BE2C (cell line): Measurements from ENCODE around the gene FMOD.

Experiments
- DNase-seq: peaks from one replicate; pipeline ENCODE4 v3.0.0-alpha.2; 2020
- H3K27me3 ChIP-seq: fragments of 250-450 bp; sonication (Bioruptor Pico); 2 replicates; pipeline ENCODE4 v1.5.1; 2020; ENCODE audit warnings: mild to moderate bottlenecking
- H3K36me3 ChIP-seq: fragments of 250-450 bp; sonication (Bioruptor Pico); 2 replicates; pipeline ENCODE4 v1.5.1; 2020; ENCODE audit warnings: mild to moderate bottlenecking
- H3K4me1 ChIP-seq: fragments of 250-450 bp; sonication (Bioruptor Pico); 2 replicates; pipeline ENCODE4 v1.5.1; 2020
- H3K4me3 ChIP-seq: 2 replicates; pipeline ENCODE4 v1.5.1; 2011; ENCODE audit warnings: low read depth, low read length
- H3K9me3 ChIP-seq: fragments of 250-450 bp; sonication (Bioruptor Pico); 2 replicates; pipeline ENCODE4 v1.5.1; 2020
- TF ChIP-seq, protein P1 (sequence below): IDR thresholded peaks from 2 replicates; pipeline ENCODE4 v1.5.1; 2012; ENCODE audit warnings: mild to moderate bottlenecking, low read depth, low read length

The FMOD gene

DNA sequence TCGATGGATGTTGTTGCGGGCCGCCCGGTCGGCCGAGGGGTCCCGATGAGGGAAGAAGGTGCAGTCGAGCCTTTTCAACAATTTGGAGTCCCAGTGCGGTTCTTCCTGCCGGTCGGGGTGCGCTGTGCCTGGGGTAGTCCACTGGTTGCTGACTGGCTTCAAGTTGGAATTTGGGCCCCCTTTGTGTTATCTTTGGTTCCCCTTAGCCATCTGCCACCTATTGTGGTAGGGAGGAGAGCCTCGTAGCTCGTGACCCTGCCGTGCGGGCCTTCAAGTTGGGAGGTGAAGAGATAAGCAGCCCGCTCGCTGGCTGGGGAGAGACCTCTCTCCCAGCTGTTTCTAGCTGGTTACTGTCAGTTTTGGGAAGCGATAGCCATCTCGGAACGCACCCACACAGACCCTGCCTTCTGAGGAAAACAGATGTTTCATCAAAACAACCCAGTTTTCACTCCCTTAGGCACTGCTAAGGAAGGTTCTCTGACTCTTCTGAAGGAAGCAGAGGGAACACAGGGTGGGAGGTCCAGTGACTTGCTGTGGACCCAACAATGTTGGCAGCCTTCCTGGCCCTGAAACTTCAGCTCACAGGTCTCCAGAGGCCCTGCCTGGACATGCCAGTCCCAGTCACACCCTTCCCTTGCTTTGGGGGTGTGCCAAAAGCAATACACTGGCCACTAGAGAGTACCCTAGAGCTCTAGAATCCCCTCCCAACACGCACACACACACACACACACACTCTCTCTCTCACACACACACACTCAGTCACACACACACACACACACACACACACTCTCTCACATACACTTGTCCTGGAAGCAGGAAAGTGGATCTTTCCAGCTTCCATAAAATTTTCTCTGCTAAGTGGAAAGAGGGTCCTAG lies 44.6 kb downstream of the FMOD start:
- TF ChIP-seq, protein P1, sequence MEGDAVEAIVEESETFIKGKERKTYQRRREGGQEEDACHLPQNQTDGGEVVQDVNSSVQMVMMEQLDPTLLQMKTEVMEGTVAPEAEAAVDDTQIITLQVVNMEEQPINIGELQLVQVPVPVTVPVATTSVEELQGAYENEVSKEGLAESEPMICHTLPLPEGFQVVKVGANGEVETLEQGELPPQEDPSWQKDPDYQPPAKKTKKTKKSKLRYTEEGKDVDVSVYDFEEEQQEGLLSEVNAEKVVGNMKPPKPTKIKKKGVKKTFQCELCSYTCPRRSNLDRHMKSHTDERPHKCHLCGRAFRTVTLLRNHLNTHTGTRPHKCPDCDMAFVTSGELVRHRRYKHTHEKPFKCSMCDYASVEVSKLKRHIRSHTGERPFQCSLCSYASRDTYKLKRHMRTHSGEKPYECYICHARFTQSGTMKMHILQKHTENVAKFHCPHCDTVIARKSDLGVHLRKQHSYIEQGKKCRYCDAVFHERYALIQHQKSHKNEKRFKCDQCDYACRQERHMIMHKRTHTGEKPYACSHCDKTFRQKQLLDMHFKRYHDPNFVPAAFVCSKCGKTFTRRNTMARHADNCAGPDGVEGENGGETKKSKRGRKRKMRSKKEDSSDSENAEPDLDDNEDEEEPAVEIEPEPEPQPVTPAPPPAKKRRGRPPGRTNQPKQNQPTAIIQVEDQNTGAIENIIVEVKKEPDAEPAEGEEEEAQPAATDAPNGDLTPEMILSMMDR = peak; percentile 34; the same call in 1 of the 2 replicates
- peak; percentile 77 for DNase-seq
- H3K36me3 ChIP-seq = peaks cover 24% of the 10 kb centered on the region
- H3K27me3 ChIP-seq = no peaks in the 10 kb centered on the region
- peaks cover 14% of the 10 kb centered on the region for H3K4me1 ChIP-seq
- peak overlapping the region; percentile 94 for H3K4me3 ChIP-seq
- no peaks in the 10 kb centered on the region for H3K9me3 ChIP-seq

DNA sequence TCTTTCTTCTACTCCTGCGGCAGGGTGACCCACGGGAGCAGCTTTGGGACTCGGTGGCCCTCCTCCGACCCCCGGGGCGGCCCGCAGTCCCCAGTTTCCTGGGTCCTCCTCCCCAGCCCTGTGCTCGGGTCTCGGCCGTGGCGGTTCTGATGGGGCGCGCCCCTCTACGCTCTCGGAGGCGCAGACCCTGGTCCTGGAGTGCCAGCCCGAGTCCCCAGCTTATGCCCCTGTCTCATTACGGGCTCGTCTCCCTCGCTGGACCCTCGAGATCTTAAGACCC lies 45.2 kb downstream of the FMOD start:
- TF ChIP-seq, protein P1 = no peak
- Histone ChIP-seq H3K36me3 (peaks cover 20% of the 10 kb centered on the region), H3K9me3 (no peaks in the 10 kb centered on the region), H3K27me3 (no peaks in the 10 kb centered on the region), H3K4me1 (peaks cover 15% of the 10 kb centered on the region), H3K4me3 (peak overlapping the region; percentile 94)
- DNase-seq = no peak

DNA sequence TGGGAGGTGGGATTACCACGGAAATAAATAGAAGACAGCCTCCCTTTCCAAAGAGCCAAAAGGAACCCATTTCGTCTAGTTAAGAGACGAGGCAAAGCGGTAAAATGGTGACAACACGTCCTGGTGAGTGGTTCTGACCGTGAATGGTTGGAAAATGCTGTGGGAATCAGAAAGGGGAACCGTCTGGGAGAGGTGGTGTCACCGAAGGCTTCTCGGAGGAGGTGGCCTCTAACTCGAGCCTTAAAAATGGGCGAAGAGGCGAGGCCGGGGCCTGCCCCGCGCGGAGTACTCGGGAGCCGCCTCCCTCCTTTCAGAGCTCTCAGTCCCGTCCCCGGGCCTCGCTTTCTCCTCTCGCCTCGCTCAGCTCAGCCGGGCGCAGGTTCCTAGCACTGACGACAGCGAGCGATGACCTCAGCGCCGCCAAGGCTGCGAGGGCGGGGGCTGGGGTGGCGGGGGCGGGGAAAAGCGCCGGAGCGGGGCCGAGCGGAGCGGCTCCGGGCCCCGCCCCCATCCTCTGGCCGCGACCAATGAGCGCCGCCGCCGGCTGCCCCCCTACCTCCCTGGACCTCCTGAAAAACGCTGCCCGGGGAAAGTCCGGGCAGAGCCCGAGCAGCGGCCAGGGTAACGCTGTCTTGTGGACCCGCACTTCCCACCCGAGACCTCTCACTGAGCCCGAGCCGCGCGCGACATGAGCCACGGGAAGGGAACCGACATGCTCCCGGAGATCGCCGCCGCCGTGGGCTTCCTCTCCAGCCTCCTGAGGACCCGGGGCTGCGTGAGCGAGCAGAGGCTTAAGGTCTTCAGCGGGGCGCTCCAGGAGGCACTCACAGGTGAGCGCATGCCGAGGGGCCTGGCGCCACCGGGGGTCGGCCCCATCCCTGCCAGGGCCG lies 45.8 kb downstream of the FMOD start, which contains the start of gene BTG2:
BTG2 (plus strand) TSS at position 601 of the 890 bp plus-strand sequence; CDS start at position 689, 88 bp downstream.
- TF ChIP-seq, protein P1 = no peak

DNA sequence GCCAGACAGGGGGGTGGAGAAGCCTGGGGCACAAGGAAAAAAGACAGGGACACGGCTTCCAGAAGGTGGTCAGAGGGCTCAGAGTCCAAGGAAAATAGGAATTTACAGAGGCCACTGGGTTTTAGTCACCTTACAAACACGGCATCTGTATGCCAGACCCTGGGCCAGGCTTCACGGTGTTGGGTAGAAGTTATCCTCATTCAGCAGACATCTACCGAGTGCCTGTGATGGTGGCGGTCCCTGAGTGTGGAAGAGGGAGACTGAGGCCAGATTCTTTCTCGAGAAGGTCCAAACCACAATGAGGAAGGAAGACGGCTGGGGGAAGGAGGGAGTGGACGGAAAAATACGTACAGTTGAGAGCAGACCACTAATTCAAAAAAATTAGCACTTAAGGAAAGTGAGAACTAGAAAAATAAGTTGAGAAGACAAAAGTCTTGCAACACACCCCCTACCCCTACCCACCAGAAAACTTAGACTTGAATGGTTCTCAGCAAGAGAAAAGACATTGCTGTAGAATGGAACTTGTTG lies 46.5 kb downstream of the FMOD start:
- DNase-seq = no peak
- no peaks in the 10 kb centered on the region for H3K27me3 ChIP-seq
- TF ChIP-seq, protein P1 = no peak
- peak overlapping the region; percentile 56 for H3K4me3 ChIP-seq
- H3K36me3 ChIP-seq = peaks cover 11% of the 10 kb centered on the region
- H3K4me1 ChIP-seq = peaks cover 21% of the 10 kb centered on the region
- H3K9me3 ChIP-seq = no peaks in the 10 kb centered on the region

More for the DNA sequence above, 45.8 kb downstream of the FMOD start, which contains the start of gene BTG2:
- Histone ChIP-seq H3K27me3 (no peaks in the 10 kb centered on the region), H3K9me3 (no peaks in the 10 kb centered on the region), H3K4me3 (peak within 1 kb of the TSS; percentile 94), H3K4me1 (peaks cover 20% of the 10 kb centered on the region), H3K36me3 (peaks cover 14% of the 10 kb centered on the region)
- DNase-seq = peak; percentile 93

DNA sequence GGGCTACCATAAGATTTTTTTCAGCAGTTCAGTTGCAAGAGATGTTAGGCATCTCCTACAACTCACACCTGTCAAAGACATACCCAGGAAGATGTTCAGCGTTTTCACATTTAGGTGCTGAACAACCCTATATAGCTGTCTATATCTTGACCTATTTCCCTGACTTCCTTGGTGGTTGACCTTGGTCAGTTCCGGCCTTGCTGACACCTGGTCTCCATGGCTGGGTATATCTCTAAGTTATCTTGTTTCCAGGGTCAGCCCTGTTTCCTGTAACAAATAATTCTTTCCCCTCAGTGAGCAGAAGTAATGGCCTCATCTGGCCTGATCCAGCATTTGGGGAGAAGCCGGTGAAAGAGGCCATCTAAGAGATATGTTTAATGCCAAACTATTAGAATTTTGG lies 48.0 kb downstream of the FMOD start:
- no peaks in the 10 kb centered on the region for H3K27me3 ChIP-seq
- no peak overlapping the region for H3K4me3 ChIP-seq
- TF ChIP-seq, protein P1 = no peak
- peaks cover 20% of the 10 kb centered on the region for H3K4me1 ChIP-seq
- H3K9me3 ChIP-seq = no peaks in the 10 kb centered on the region
- peaks cover 5% of the 10 kb centered on the region for H3K36me3 ChIP-seq
- DNase-seq = no peak
